Right lobe of liver (tissue), 4 donors: ENCODE measurements around the gene ZNF679.

Source experiments
- POLR2A ChIP-seq: fragments of 450-650 bp; IDR thresholded peaks from one replicate; pipeline ENCODE4 v1.6.1; 2017; ENCODE audit warnings: antibody characterized with exemption, mild to moderate bottlenecking
- TF ChIP-seq, protein P1 (sequence below), 4 donors: fragments of 200-600 bp in 3 of 4; fragments of 450-650 bp in 1 of 4; IDR thresholded peaks; one replicate each; pipeline versions ENCODE4 v1.5.1 to v1.8.0; 2016 to 2022; ENCODE audit warnings: antibody characterized with exemption in 4 of 4, mild to moderate bottlenecking in 2 of 4
- donor health status: DM: no; HTN: no; CAD: no.
- donor health status: DM: no; HTN: no; CAD: no.
- donor health status: DM: no; HTN: yes; CAD: no.

DNA sequence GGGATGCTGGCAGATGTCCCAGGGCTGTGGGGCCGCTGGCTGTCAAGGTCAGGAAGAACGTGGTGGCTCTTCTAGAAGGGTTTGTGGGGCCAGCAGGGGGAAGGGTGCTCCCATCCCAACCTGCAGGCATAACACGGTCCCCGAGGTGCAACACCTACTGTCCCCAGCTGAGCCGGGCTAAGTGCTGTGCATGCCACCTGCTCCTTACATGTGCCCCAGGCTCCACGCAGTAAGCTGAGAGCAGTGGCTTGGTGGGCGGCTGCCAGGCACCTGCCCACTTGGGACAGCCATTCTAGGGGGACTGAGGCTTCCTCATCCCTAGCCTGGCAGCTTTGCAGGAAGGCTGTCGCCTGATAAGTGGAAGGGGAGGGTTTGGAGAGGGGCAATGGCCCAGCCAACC lies 35.5 kb upstream of the ZNF679 start:
- TF ChIP-seq POLR2A: no peak
- TF ChIP-seq, protein P1, sequence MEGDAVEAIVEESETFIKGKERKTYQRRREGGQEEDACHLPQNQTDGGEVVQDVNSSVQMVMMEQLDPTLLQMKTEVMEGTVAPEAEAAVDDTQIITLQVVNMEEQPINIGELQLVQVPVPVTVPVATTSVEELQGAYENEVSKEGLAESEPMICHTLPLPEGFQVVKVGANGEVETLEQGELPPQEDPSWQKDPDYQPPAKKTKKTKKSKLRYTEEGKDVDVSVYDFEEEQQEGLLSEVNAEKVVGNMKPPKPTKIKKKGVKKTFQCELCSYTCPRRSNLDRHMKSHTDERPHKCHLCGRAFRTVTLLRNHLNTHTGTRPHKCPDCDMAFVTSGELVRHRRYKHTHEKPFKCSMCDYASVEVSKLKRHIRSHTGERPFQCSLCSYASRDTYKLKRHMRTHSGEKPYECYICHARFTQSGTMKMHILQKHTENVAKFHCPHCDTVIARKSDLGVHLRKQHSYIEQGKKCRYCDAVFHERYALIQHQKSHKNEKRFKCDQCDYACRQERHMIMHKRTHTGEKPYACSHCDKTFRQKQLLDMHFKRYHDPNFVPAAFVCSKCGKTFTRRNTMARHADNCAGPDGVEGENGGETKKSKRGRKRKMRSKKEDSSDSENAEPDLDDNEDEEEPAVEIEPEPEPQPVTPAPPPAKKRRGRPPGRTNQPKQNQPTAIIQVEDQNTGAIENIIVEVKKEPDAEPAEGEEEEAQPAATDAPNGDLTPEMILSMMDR (IDR thresholded peaks at IDR 0.05): no peak
